PC-9 (cell line): ENCODE measurements around the gene JMJD8.
A peak's percentile ranks its signal among the peaks of the same experiment; 100 is the strongest.

ENCODE experiments used
- EZH2 ChIP-seq: fragments of 200-600 bp; sonication (generic); IDR thresholded peaks from 2 replicates; pipeline ENCODE4 v1.8.0; 2017; ENCODE audit warnings: antibody characterized with exemption, low read depth
- TF ChIP-seq, protein P1 (sequence below): fragments of 200-600 bp; sonication (generic); conservative IDR thresholded peaks from 2 replicates; pipeline ENCODE4 v1.6.1; 2017; ENCODE audit warnings: mixed run types, antibody characterized with exemption, mild to moderate bottlenecking, moderate library complexity

- TF ChIP-seq, protein P1, sequence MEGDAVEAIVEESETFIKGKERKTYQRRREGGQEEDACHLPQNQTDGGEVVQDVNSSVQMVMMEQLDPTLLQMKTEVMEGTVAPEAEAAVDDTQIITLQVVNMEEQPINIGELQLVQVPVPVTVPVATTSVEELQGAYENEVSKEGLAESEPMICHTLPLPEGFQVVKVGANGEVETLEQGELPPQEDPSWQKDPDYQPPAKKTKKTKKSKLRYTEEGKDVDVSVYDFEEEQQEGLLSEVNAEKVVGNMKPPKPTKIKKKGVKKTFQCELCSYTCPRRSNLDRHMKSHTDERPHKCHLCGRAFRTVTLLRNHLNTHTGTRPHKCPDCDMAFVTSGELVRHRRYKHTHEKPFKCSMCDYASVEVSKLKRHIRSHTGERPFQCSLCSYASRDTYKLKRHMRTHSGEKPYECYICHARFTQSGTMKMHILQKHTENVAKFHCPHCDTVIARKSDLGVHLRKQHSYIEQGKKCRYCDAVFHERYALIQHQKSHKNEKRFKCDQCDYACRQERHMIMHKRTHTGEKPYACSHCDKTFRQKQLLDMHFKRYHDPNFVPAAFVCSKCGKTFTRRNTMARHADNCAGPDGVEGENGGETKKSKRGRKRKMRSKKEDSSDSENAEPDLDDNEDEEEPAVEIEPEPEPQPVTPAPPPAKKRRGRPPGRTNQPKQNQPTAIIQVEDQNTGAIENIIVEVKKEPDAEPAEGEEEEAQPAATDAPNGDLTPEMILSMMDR: peak; percentile 72
- TF ChIP-seq EZH2: no peak
Observed at GRCh38 chr16:667780-668518, 16.2 kb downstream of the JMJD8 start, which contains the start of gene RHOT2.
